ENCODE measurements around the gene RNF13. TPM values are rescaled to one million over a fixed set of nuclear protein-coding genes. Genes with fewer than 3 reads are reported as not detected.

RNF13 gene
- total RNA-seq, 1 donor from 2014 or later = 69.3 TPM

DNA sequence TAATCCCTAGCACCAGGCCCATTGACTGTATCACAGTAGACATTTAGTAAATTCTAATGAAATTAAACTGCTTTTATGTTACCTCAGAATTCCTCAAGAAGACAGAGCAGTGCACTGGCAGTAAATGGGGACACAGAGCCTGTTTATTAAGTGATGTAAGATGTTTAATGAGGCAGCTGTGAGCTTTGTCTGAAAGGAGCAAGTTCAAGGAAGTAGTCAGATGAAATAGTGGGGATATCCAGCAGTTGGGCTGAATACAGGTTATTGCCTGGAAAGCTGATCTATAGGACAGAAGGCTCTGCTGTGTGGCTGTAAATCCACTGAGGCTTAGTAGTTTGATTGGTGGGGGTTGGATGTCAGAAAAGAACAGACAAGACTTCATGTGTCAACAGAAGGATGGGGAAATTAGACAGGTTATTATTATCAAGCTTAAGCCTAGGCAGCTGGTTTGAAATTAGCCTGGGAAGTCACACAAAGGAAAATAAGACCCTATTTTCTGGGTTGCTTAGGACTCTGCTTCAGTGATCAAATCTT lies 95.5 kb downstream of the RNF13 start:
- DNase-seq (ENCODE audit: low spot score in 2 of 2) = no peak
- TF ChIP-seq, protein P1, sequence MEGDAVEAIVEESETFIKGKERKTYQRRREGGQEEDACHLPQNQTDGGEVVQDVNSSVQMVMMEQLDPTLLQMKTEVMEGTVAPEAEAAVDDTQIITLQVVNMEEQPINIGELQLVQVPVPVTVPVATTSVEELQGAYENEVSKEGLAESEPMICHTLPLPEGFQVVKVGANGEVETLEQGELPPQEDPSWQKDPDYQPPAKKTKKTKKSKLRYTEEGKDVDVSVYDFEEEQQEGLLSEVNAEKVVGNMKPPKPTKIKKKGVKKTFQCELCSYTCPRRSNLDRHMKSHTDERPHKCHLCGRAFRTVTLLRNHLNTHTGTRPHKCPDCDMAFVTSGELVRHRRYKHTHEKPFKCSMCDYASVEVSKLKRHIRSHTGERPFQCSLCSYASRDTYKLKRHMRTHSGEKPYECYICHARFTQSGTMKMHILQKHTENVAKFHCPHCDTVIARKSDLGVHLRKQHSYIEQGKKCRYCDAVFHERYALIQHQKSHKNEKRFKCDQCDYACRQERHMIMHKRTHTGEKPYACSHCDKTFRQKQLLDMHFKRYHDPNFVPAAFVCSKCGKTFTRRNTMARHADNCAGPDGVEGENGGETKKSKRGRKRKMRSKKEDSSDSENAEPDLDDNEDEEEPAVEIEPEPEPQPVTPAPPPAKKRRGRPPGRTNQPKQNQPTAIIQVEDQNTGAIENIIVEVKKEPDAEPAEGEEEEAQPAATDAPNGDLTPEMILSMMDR (IDR thresholded peaks at IDR 0.05) = no peak
- H3K27ac ChIP-seq = no peak overlapping the region

DNA sequence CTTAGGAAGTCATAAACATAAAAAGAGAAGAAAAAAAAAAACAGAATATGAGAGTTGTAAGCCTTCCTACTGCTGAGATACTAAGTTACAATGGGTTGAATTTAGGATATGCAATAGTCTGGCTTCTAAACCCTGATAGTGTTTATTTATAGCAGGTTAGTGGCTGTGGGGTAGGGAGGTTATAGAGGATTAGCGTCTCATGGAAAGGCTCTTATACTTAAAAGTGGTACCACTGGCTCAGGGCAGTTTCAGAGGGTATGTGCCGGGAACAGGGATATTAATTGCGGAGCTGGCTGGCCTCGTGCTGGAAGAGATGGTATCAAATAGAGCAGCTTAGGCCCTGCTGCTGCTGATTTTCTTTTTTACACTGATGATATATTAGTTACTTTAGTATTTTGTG lies 96.9 kb downstream of the RNF13 start:
- DNase-seq (ENCODE audit: low spot score in 2 of 2) = no peak
- no peak overlapping the region for H3K4me3 ChIP-seq
- H3K27ac ChIP-seq = no peak overlapping the region
- H3K9me3 ChIP-seq = no peaks in the 10 kb centered on the region
- peaks cover 0 to 6% of the 10 kb centered on the region in 2 donors for H3K36me3 ChIP-seq
- no peaks in the 10 kb centered on the region for H3K27me3 ChIP-seq
- intact Hi-C loops (cut with DNase I) = no loop called here
- no peaks in the 10 kb centered on the region for H3K4me1 ChIP-seq
- TF ChIP-seq, protein P1 (IDR thresholded peaks at IDR 0.05) = no peak

More for the DNA sequence above, 95.5 kb downstream of the RNF13 start:
- Histone ChIP-seq H3K9me3 (no peaks in the 10 kb centered on the region), H3K4me3 (no peak overlapping the region), H3K27me3 (no peaks in the 10 kb centered on the region), H3K36me3 (peaks cover 0 to under 1% of the 10 kb centered on the region in 2 donors), H3K4me1 (no peaks in the 10 kb centered on the region)
- intact Hi-C loops (cut with DNase I) = no loop called here

DNA sequence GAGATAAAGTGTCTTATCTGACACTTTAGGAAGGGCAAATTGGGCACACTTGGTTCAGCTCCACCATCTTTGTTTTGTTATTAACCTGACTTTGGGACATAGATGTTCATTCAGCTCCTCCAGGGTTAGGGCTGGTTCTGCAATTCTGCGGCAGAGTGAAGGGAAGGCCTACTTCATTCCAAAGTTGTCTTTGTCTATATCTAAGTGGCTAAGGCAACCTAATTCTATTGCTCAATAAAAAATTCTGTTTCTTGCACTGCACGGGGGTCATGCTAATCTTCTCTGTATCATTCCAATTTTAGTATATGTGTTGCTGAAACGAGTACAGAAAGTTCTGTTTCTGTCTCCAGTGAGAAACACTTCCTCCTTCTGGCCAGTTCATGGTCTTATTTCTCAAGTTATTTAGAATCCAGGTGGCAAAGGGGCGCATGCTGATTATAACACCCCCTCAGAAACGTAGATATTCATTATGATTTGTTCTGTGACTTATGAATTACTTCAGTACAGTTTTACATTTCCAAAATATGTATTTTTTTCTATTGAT lies 104.2 kb downstream of the RNF13 start:
- TF ChIP-seq, protein P1 (IDR thresholded peaks at IDR 0.05) = no peak
- peaks cover 8 to 18% of the 10 kb centered on the region in 2 donors for H3K36me3 ChIP-seq
- intact Hi-C loops (cut with DNase I) = no loop called here
- no peak overlapping the region for H3K27ac ChIP-seq
- H3K9me3 ChIP-seq = no peaks in the 10 kb centered on the region
- DNase-seq (ENCODE audit: low spot score in 2 of 2) = no peak
- H3K4me1 ChIP-seq = no peaks in the 10 kb centered on the region
- H3K27me3 ChIP-seq = no peaks in the 10 kb centered on the region
- H3K4me3 ChIP-seq = no peak overlapping the region

DNA sequence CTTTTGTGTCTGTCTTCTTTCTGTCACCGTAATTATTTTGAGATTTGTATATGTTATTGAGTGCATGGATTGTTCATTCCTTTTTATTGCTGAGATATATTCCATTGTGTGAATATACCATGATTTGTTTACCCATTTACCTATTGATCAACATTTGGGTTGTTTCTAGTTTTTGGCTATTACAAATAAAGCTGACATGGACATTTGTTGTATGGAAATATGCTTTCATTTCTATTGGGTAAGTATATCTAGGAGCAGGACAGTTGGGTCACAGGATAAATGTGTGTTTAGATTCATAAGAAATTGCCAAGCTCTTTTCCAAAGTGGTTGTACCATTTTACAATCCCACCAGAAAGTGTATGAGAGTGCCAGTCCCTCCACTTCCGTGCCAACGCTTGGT lies 106.5 kb downstream of the RNF13 start:
- no peak for DNase-seq (ENCODE audit: low spot score in 2 of 2)
- Histone ChIP-seq H3K27me3 (no peaks in the 10 kb centered on the region), H3K4me1 (no peaks in the 10 kb centered on the region), H3K36me3 (peaks cover 8 to 11% of the 10 kb centered on the region in 2 donors), H3K27ac (no peak overlapping the region), H3K9me3 (no peaks in the 10 kb centered on the region), H3K4me3 (no peak overlapping the region)
- TF ChIP-seq, protein P1 (IDR thresholded peaks at IDR 0.05) = no peak
- intact Hi-C loops (cut with DNase I) = no loop called here

DNA sequence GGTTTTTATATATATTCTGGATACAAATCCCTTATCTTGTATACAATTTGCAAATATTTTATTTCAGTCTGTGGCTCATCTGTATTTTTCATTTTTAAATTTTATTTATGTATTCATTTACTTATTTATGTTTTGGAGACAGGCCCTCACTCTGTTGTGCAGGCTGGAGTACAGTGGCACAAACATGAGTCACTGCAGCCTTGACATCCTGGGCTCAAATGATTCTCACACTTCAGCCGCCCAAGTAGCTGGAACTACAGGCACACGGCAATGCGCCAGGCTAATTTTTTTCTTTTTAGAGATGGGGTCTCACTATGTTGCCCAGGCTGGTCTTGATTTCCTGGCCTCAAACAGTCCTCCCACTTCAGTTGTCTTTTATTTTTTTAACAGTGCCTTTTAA lies 107.1 kb downstream of the RNF13 start:
- intact Hi-C loops (cut with DNase I) = no loop called here
- Histone ChIP-seq H3K4me3 (no peak overlapping the region), H3K36me3 (peaks cover 8 to 11% of the 10 kb centered on the region in 2 donors), H3K27ac (no peak overlapping the region), H3K27me3 (no peaks in the 10 kb centered on the region), H3K9me3 (no peaks in the 10 kb centered on the region), H3K4me1 (no peaks in the 10 kb centered on the region)
- no peak for DNase-seq (ENCODE audit: low spot score in 2 of 2)
- TF ChIP-seq, protein P1 (IDR thresholded peaks at IDR 0.05) = no peak

Measured in ascending aorta (tissue), 2 donors.